K562 (cell line): ENCODE results near the gene AIRE.
"Not testable (repeated sequence)": the region's sequence is repeated elsewhere in the genome, so short reads cannot be mapped to it uniquely, and the experiment has no call there.

Experiments used
- MTF1 ChIP-seq: fragments of 250-450 bp; sonication (Bioruptor Pico); IDR thresholded peaks from 2 replicates; pipeline ENCODE4 v1.9.0; 2021; ENCODE audit warnings: moderate library complexity, mild to moderate bottlenecking, inconsistent platforms, borderline replicate concordance
- NCOA1 ChIP-seq: fragments of 450-650 bp; IDR thresholded peaks from 2 replicates; pipeline ENCODE4 v1.6.1; 2016; ENCODE audit warnings: low read depth
- POLR2AphosphoS2 ChIP-seq: IDR thresholded peaks from 2 replicates; pipeline ENCODE4 v1.6.1; 2012; ENCODE audit warnings: low read length, improper control_type of control experiment
- RNF2 ChIP-seq: sonication (generic); IDR thresholded peaks from 2 replicates; pipeline ENCODE4 v1.6.1; 2016
- SIN3A ChIP-seq, 2 experiments: fragments of 150-350 bp in 1 of 2; IDR thresholded peaks; 2 replicates each; pipeline ENCODE4 v1.6.1; 2011 to 2016; ENCODE audit warnings: borderline replicate concordance in 2 of 2, low read depth in 2 of 2, low read length in 2 of 2, mild to moderate bottlenecking in 2 of 2, moderate library complexity in 2 of 2; ENCODE audit not compliant: control insufficient read depth in 1 of 2
- TCF7L2 ChIP-seq: fragments of 150-350 bp; IDR thresholded peaks from 2 replicates; pipeline ENCODE4 v1.6.1; 2016; ENCODE audit warnings: low read depth, mild to moderate bottlenecking, low read length, moderate library complexity
- TOE1 ChIP-seq, 2 experiments: fragments of 450-650 bp in 1 of 2; sonication (generic) in 1 of 2; formaldehyde crosslinking in 1 of 2; IDR thresholded peaks; 2 replicates each; pipeline versions ENCODE4 v1.7.1 to v1.8.0; 2016 to 2022; ENCODE audit warnings: borderline replicate concordance in 2 of 2, mild to moderate bottlenecking in 2 of 2, antibody characterized with exemption in 1 of 2, inconsistent platforms in 1 of 2, low read depth in 1 of 2, missing genetic modification reagents in 1 of 2, moderate library complexity in 1 of 2
- ZNF197 ChIP-seq: fragments of 200-800 bp; sonication (Bioruptor generic); IDR thresholded peaks from 2 replicates; pipeline ENCODE4 v1.6.1; 2016; ENCODE audit warnings: low read depth, missing genetic modification characterization, missing compliant biosample characterization
- ZNF282 ChIP-seq: sonication (generic); formaldehyde crosslinking; IDR thresholded peaks from 2 replicates; pipeline ENCODE4 v1.8.1; 2023; ENCODE audit warnings: missing genetic modification reagents
- TF ChIP-seq, protein P1 (sequence below): fragments of 200-800 bp; sonication (Bioruptor generic); IDR thresholded peaks from 2 replicates; pipeline ENCODE4 v1.6.1; 2017; ENCODE audit warnings: missing genetic modification characterization, missing compliant biosample characterization
- TF ChIP-seq, protein P2 (sequence below): conservative IDR thresholded peaks from 2 replicates; pipeline ENCODE4 v1.6.1; 2011; ENCODE audit warnings: low read depth, mild to moderate bottlenecking, low read length; ENCODE audit not compliant: control insufficient read depth
- TF ChIP-seq, protein P3 (sequence below), 3 experiments: IDR thresholded peaks in 2 of 3; conservative IDR thresholded peaks in 1 of 3; 2 replicates each; pipeline ENCODE4 v1.5.1; 2011 to 2012; ENCODE audit warnings: low read length in 3 of 3, mild to moderate bottlenecking in 3 of 3, control low read depth in 2 of 3, improper control_type of control experiment in 1 of 3, inconsistent platforms in 1 of 3, low read depth in 1 of 3, mixed read lengths in 1 of 3, moderate library complexity in 1 of 3; ENCODE audit not compliant: insufficient read depth in 2 of 3

DNA sequence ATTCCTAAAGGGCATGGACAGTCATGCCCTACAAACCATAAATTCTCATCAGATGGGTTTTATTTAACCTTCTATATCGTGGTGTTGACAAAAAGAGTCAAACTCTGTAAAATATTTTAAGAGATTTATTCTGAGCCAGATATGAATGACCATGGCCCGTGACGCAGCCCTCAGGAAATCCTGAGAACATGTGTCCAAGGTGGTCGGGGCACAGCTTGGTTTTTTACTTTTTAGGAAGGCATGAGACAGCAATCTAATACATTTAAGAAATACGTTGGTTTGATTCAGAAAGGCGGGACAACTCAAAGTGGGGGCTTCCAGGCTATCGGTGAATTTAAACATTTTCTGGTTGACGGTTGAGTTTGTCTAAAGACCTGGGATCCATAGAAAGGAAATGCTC, 57.3 kb downstream of the AIRE start:
- TF ChIP-seq, protein P1, sequence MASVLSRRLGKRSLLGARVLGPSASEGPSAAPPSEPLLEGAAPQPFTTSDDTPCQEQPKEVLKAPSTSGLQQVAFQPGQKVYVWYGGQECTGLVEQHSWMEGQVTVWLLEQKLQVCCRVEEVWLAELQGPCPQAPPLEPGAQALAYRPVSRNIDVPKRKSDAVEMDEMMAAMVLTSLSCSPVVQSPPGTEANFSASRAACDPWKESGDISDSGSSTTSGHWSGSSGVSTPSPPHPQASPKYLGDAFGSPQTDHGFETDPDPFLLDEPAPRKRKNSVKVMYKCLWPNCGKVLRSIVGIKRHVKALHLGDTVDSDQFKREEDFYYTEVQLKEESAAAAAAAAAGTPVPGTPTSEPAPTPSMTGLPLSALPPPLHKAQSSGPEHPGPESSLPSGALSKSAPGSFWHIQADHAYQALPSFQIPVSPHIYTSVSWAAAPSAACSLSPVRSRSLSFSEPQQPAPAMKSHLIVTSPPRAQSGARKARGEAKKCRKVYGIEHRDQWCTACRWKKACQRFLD (CRISPR knock-in tag) = not testable (repeated sequence)
- TF ChIP-seq ZNF282; ZNF197 (CRISPR knock-in tag); POLR2AphosphoS2; MTF1 (CRISPR knock-in tag); RNF2; NCOA1; TOE1 (IDR thresholded peaks at IDR 0.05; ENCODE audit: borderline replicate concordance); TOE1 (CRISPR knock-in tag; IDR thresholded peaks at IDR 0.05; ENCODE audit: borderline replicate concordance, low read depth); TCF7L2; SIN3A (IDR thresholded peaks at IDR 0.05; ENCODE audit: borderline replicate concordance in 2 of 2, control insufficient read depth in 1 of 2, low read depth in 2 of 2, low read length in 2 of 2): not testable (repeated sequence)
- TF ChIP-seq, protein P2, sequence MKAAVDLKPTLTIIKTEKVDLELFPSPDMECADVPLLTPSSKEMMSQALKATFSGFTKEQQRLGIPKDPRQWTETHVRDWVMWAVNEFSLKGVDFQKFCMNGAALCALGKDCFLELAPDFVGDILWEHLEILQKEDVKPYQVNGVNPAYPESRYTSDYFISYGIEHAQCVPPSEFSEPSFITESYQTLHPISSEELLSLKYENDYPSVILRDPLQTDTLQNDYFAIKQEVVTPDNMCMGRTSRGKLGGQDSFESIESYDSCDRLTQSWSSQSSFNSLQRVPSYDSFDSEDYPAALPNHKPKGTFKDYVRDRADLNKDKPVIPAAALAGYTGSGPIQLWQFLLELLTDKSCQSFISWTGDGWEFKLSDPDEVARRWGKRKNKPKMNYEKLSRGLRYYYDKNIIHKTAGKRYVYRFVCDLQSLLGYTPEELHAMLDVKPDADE = not testable (repeated sequence)
- TF ChIP-seq, protein P3, sequence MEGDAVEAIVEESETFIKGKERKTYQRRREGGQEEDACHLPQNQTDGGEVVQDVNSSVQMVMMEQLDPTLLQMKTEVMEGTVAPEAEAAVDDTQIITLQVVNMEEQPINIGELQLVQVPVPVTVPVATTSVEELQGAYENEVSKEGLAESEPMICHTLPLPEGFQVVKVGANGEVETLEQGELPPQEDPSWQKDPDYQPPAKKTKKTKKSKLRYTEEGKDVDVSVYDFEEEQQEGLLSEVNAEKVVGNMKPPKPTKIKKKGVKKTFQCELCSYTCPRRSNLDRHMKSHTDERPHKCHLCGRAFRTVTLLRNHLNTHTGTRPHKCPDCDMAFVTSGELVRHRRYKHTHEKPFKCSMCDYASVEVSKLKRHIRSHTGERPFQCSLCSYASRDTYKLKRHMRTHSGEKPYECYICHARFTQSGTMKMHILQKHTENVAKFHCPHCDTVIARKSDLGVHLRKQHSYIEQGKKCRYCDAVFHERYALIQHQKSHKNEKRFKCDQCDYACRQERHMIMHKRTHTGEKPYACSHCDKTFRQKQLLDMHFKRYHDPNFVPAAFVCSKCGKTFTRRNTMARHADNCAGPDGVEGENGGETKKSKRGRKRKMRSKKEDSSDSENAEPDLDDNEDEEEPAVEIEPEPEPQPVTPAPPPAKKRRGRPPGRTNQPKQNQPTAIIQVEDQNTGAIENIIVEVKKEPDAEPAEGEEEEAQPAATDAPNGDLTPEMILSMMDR (IDR thresholded peaks at IDR 0.05 in 2 of 3, conservative IDR thresholded peaks at IDR 0.05 in 1 of 3; ENCODE audit: insufficient read depth in 2 of 3, low read depth in 1 of 3, low read length in 3 of 3) = not testable (repeated sequence)
